Measurements from ENCODE around the gene SBNO1.

DNA sequence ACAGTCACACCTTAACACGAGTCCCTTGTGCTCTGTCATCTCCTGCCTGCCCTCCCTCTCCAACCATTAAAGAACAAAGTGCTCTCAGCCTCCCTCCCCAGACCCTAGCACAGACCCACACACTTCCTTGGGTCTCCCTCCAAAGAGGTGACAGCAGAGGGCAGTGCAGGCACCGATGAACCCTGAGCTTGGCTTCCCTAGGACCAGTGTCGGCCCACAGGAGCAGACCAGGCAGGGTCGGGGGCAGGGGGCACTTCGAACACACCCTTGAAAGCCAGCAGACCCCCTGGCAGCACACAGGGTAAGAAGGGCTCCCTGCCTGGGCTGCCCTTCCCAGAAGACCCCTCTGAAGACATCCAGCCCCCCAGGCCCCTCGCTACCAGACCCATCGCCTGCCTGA lies 100.0 kb downstream of the SBNO1 start:
- TF ChIP-seq CTCF (conservative IDR thresholded peaks at IDR 0.05 in 1 of 2, IDR thresholded peaks at IDR 0.05 in 1 of 2; ENCODE audit: extremely low read depth in 1 of 2, insufficient read depth in 1 of 2, low read depth in 1 of 2, low read length in 2 of 2) (peak in 1 of 2 donors; percentile 15), EZH2 (IDR thresholded peaks at IDR 0.05; ENCODE audit: borderline replicate concordance, low read length) (no peak)
